Measurements from ENCODE around the gene TSTD2.
"Not testable (repeated sequence)": the region's sequence is repeated elsewhere in the genome, so short reads cannot be mapped to it uniquely, and the experiment has no call there.

The TSTD2 gene

GRCh38 chr9:97586909-97587308, 46.3 kb downstream of the TSTD2 start:
- not testable (repeated sequence) for DNase-seq (ENCODE audit: low spot score)

GRCh38 chr9:97584778-97585177, 48.4 kb downstream of the TSTD2 start:
- DNase-seq (ENCODE audit: low spot score): not testable (repeated sequence)

GRCh38 chr9:97581590-97581989, 51.6 kb downstream of the TSTD2 start:
- not testable (repeated sequence) for DNase-seq (ENCODE audit: low spot score)

- no peak for DNase-seq (ENCODE audit: low spot score)
Observed at GRCh38 chr9:97579914-97580313, 53.3 kb downstream of the TSTD2 start.

- DNase-seq (ENCODE audit: low spot score): no peak
Observed at GRCh38 chr9:97578846-97579245, 54.3 kb downstream of the TSTD2 start.

GRCh38 chr9:97577051-97577450, 56.1 kb downstream of the TSTD2 start:
- DNase-seq (ENCODE audit: low spot score): no peak

- DNase-seq (ENCODE audit: low spot score): no peak
Observed at GRCh38 chr9:97575673-97576200, 57.4 kb downstream of the TSTD2 start.

- not testable (repeated sequence) for DNase-seq (ENCODE audit: low spot score)
Observed at GRCh38 chr9:97574921-97575672, 58.1 kb downstream of the TSTD2 start.

GRCh38 chr9:97574101-97574571, 59.0 kb downstream of the TSTD2 start:
- DNase-seq (ENCODE audit: low spot score): not testable (repeated sequence)

- peak; percentile 47 for DNase-seq (ENCODE audit: low spot score)
Observed at GRCh38 chr9:97573482-97574073, 59.6 kb downstream of the TSTD2 start.

- DNase-seq (ENCODE audit: low spot score): no peak
Observed at GRCh38 chr9:97572892-97573365, 60.2 kb downstream of the TSTD2 start.

- no peak for DNase-seq (ENCODE audit: low spot score)
Observed at GRCh38 chr9:97572196-97572891, 60.8 kb downstream of the TSTD2 start.

GRCh38 chr9:97571664-97572063, 61.5 kb downstream of the TSTD2 start:
- DNase-seq (ENCODE audit: low spot score): no peak

- no peak for DNase-seq (ENCODE audit: low spot score)
Observed at GRCh38 chr9:97570899-97571298, 62.3 kb downstream of the TSTD2 start.

GRCh38 chr9:97568461-97569275, 64.5 kb downstream of the TSTD2 start:
- DNase-seq (ENCODE audit: low spot score): no peak

- DNase-seq (ENCODE audit: low spot score): no peak
Observed at GRCh38 chr9:97567894-97568202, 65.3 kb downstream of the TSTD2 start.

GRCh38 chr9:97567182-97567893, 65.8 kb downstream of the TSTD2 start:
- no peak for DNase-seq (ENCODE audit: low spot score)

GRCh38 chr9:97565262-97565661, 67.9 kb downstream of the TSTD2 start:
- no peak for DNase-seq (ENCODE audit: low spot score)

GRCh38 chr9:97564291-97565175, 68.6 kb downstream of the TSTD2 start:
- peak; percentile 53 for DNase-seq (ENCODE audit: low spot score)

- DNase-seq (ENCODE audit: low spot score): no peak
Observed at GRCh38 chr9:97563458-97564135, 69.6 kb downstream of the TSTD2 start.

Measured in SW480 (cell line).